Ascending aorta (tissue), 2 donors: ENCODE measurements around the gene ARHGAP9. TPM values are rescaled to one million over a fixed set of nuclear protein-coding genes. Genes with fewer than 3 reads are reported as not detected.
"Not testable (repeated sequence)": the region's sequence is repeated elsewhere in the genome, so short reads cannot be mapped to it uniquely, and the experiment has no call there.

Source experiments
- DNase-seq, 2 donors: peaks; one replicate each; pipeline ENCODE4 v3.0.0-alpha.2; 2019; ENCODE audit warnings: low spot score in 2 of 2
- H3K27ac ChIP-seq, 2 donors: fragments of 200-600 bp; sonication (generic); one replicate each; pipeline ENCODE4 v1.5.1; 2016 to 2017; ENCODE audit warnings: mild to moderate bottlenecking in 1 of 2
- H3K27me3 ChIP-seq: fragments of 200-600 bp; sonication (generic); one replicate; pipeline ENCODE4 v1.5.1; 2017
- H3K36me3 ChIP-seq, 2 donors: fragments of 200-600 bp; sonication (generic); one replicate each; pipeline ENCODE4 v1.5.1; 2016
- H3K4me1 ChIP-seq, 2 donors: fragments of 200-600 bp; sonication (generic); one replicate each; pipeline ENCODE4 v1.5.1; 2016 to 2017; ENCODE audit warnings: mild to moderate bottlenecking in 1 of 2
- H3K4me3 ChIP-seq, 2 donors: fragments of 200-600 bp; sonication (generic); one replicate each; pipeline ENCODE4 v1.5.1; 2016 to 2017; ENCODE audit warnings: mild to moderate bottlenecking in 1 of 2
- H3K9me3 ChIP-seq, 2 donors: fragments of 200-600 bp; sonication (generic); one replicate each; pipeline ENCODE4 v1.5.1; 2016
- CTCF ChIP-seq, 3 experiments: fragments of 200-600 bp in 2 of 3; fragments of 450-650 bp in 1 of 3; sonication (generic) in 2 of 3; IDR thresholded peaks; one replicate each; pipeline ENCODE4 v1.5.1; 2016 to 2019; ENCODE audit warnings: antibody characterized with exemption in 3 of 3, mild to moderate bottlenecking in 1 of 3, moderate library complexity in 1 of 3
- intact Hi-C: fragments of 100-400 bp; cut with DNase I; formaldehyde crosslinking; loops from one replicate; pipeline ENCODE4 v1.15.1; 2023
- total RNA-seq: library from RNA; depleted of rRNA; stranded (reverse); fragments of >200 nt; gene quantifications from one replicate; pipeline ENCODE4 v1.1.0, GENCODE V29; 2016

The ARHGAP9 gene
- total RNA-seq, 1 donor from 2014 or later = 21.6 TPM

GRCh38 chr12:57450057-57450456 is 29.6 kb downstream of the ARHGAP9 start:
- intact Hi-C loops = loop anchor here (5.0 kb wide), 1 partner anchor 78 kb away; no protein-coding TSS in a partner anchor
- TF ChIP-seq CTCF (IDR thresholded peaks at IDR 0.05) = no peak

GRCh38 chr12:57449375-57449774 is 30.3 kb downstream of the ARHGAP9 start:
- H3K27ac ChIP-seq = no peak overlapping the region
- no peak for DNase-seq
- H3K27me3 ChIP-seq = no peaks in the 10 kb centered on the region
- TF ChIP-seq CTCF (IDR thresholded peaks at IDR 0.05) = no peak
- no peaks in the 10 kb centered on the region for H3K9me3 ChIP-seq
- H3K4me3 ChIP-seq = no peak overlapping the region
- intact Hi-C loops = no loop called here
- H3K36me3 ChIP-seq = no peaks in the 10 kb centered on the region
- H3K4me1 ChIP-seq = peaks cover 0 to 18% of the 10 kb centered on the region in 2 donors

More at GRCh38 chr12:57450057-57450456, 29.6 kb downstream of the ARHGAP9 start:
- no peaks in the 10 kb centered on the region for H3K36me3 ChIP-seq
- no peak overlapping the region for H3K4me3 ChIP-seq
- H3K27ac ChIP-seq = no peak overlapping the region
- no peaks in the 10 kb centered on the region for H3K27me3 ChIP-seq
- H3K4me1 ChIP-seq = peaks cover 0 to 18% of the 10 kb centered on the region in 2 donors
- DNase-seq = no peak
- no peaks in the 10 kb centered on the region for H3K9me3 ChIP-seq

- H3K27ac ChIP-seq = no peak overlapping the region
- intact Hi-C loops = no loop called here
Measured at GRCh38 chr12:57448669-57449068, 31.0 kb downstream of the ARHGAP9 start.

GRCh38 chr12:57446292-57446960 is 33.2 kb downstream of the ARHGAP9 start:
- peaks cover 0 to 4% of the 10 kb centered on the region in 2 donors for H3K4me1 ChIP-seq
- H3K36me3 ChIP-seq = no peaks in the 10 kb centered on the region
- intact Hi-C loops = no loop called here
- H3K27ac ChIP-seq = no peak overlapping the region
- no peak for DNase-seq
- H3K4me3 ChIP-seq = no peak overlapping the region
- H3K9me3 ChIP-seq = no peaks in the 10 kb centered on the region
- no peaks in the 10 kb centered on the region for H3K27me3 ChIP-seq
- no peak for TF ChIP-seq CTCF (IDR thresholded peaks at IDR 0.05)

More at GRCh38 chr12:57448669-57449068, 31.0 kb downstream of the ARHGAP9 start:
- peaks cover 0 to 18% of the 10 kb centered on the region in 2 donors for H3K4me1 ChIP-seq
- no peaks in the 10 kb centered on the region for H3K9me3 ChIP-seq
- H3K27me3 ChIP-seq = no peaks in the 10 kb centered on the region
- H3K36me3 ChIP-seq = no peaks in the 10 kb centered on the region
- no peak for TF ChIP-seq CTCF (IDR thresholded peaks at IDR 0.05)
- no peak overlapping the region for H3K4me3 ChIP-seq
- DNase-seq = no peak

GRCh38 chr12:57444744-57445143 is 34.9 kb downstream of the ARHGAP9 start:
- Histone ChIP-seq H3K27ac (no peak overlapping the region), H3K36me3 (no peaks in the 10 kb centered on the region), H3K4me1 (no peaks in the 10 kb centered on the region), H3K4me3 (no peak overlapping the region), H3K27me3 (no peaks in the 10 kb centered on the region), H3K9me3 (no peaks in the 10 kb centered on the region)
- DNase-seq = no peak
- intact Hi-C loops = no loop called here
- no peak for TF ChIP-seq CTCF (IDR thresholded peaks at IDR 0.05)

- intact Hi-C loops, DNase-seq, H3K4me1 ChIP-seq, H3K27me3 ChIP-seq, H3K4me3 ChIP-seq, H3K9me3 ChIP-seq, H3K36me3 ChIP-seq, H3K27ac ChIP-seq: not testable (repeated sequence)
Measured at GRCh38 chr12:57444337-57444736, 35.3 kb downstream of the ARHGAP9 start.
